ENCODE data around the gene DCHS1. TPM values are rescaled to one million over a fixed set of nuclear protein-coding genes. Genes with fewer than 3 reads are reported as not detected.
A peak's percentile ranks its signal among the peaks of the same experiment; 100 is the strongest.

DCHS1 gene
- total RNA-seq, 1 experiment from 2014 or later = 14.2 TPM

DNA sequence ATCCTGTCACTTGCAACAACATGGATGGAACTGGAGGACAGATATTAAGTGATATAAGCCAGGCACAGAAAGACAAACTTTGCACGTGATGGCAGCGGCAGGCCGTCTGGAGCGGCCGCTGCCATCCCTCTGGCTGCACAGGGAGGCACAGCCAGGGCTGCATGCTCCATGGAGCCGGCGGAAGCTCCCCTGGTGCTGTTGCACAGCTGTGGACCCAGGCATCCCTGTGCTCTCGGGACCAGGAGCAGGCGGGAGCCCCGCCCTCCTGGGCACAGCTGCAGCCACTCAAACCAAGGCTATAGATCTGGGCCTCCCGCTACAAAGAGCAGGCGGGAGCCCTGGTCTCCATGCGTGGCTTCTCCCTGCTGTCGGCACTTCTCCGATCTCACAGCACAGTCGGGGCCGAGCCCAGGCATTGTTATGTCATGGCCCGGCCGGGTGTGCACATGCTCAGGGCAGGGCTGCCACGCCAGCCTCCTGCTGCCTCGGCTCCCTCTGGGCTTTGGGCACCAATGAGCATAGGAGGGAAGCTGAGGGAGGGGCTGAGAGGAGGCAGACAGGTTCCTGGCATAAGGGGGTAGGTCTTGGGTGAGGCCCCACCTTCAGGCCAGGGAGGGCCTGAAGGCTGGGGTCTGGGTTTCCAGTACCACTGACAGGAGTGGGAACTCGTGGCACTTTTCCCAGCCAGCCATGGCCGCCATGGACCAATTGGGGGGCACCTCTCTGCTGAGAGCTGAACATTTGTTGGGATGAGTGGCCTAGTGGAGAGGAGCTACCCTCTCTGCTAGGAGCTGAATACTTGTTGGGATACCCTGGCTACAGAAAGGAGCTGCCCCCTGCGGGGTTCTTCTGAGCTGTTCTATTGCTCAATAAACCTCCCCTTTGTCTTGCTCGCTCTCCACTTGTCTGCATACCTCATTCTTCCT lies 68.9 kb downstream of the DCHS1 start:
- Mint-ChIP-seq H3K36me3 (peaks cover 3% of the 10 kb centered on the region), H3K4me1 (no peaks in the 10 kb centered on the region), H3K4me3 (no peak overlapping the region; the same call in 1 of the 2 replicates), H3K27ac (no peak overlapping the region), H3K9me3 (peaks cover 34% of the 10 kb centered on the region), H3K27me3 (ENCODE audit: low read depth) (no peaks in the 10 kb centered on the region)
- ATAC-seq = peak; percentile 84
- no peak for DNase-seq (ENCODE audit: low spot score)
- POLR2A ChIA-PET = interaction anchor here (1.1 kb wide), 1 partner anchor 105 kb away, joined by 3 read pairs; the partner anchor contains the start of genes ARFIP2 and TIMM10B
- CTCF ChIA-PET = interaction anchor here (0.9 to 1.8 kb wide), 5 partner anchors 16 to 208 kb away, joined by 3 to 12 read pairs (median 6); partner anchors contain the start of gene TAF10
- TF ChIP-seq ZNF416 (CRISPR knock-in tag; IDR thresholded peaks at IDR 0.05) = no peak

DNA sequence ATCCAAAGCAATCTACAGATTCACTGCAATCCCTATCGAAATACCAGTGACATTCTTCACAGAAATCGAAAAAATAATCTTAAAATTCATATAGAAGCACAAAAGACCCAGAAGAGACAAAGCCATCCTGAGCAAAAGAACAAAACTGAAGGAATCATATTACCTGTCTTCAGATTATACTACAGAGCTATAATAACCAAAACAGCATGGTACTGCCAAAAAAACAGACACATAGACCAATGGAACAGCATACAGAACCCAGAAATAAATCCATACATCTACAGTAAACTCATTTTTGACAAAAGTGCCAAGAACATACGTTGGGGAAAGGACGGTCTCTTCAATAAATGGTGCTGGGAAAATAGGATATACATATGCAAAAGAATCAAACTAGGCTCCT lies 71.1 kb downstream of the DCHS1 start:
- Mint-ChIP-seq H3K4me3 (no peak overlapping the region), H3K9me3 (peaks cover 34% of the 10 kb centered on the region), H3K27me3 (ENCODE audit: low read depth) (no peaks in the 10 kb centered on the region), H3K4me1 (no peaks in the 10 kb centered on the region), H3K36me3 (peaks cover 3% of the 10 kb centered on the region), H3K27ac (no peak overlapping the region)
- TF ChIP-seq EMX1 (CRISPR knock-in tag; IDR thresholded peaks at IDR 0.05) (no peak), E2F1 (CRISPR knock-in tag; IDR thresholded peaks at IDR 0.05) (no peak), ZMAT4 (CRISPR knock-in tag; IDR thresholded peaks at IDR 0.05) (no peak), NR3C1 (CRISPR knock-in tag; conservative IDR thresholded peaks at IDR 0.05; ENCODE audit: low read depth) (no peak), AR (CRISPR knock-in tag; IDR thresholded peaks at IDR 0.05) (no peak), CBFB (CRISPR knock-in tag; IDR thresholded peaks at IDR 0.05; ENCODE audit: low read depth) (no peak), ATF3 (CRISPR knock-in tag; conservative IDR thresholded peaks at IDR 0.05) (no peak), ZNF396 (CRISPR knock-in tag; IDR thresholded peaks at IDR 0.05; ENCODE audit: borderline replicate concordance) (no peak), IRF2 (CRISPR knock-in tag; IDR thresholded peaks at IDR 0.05; ENCODE audit: borderline replicate concordance, low read depth) (no peak), ZNF138 (CRISPR knock-in tag; conservative IDR thresholded peaks at IDR 0.05) (no peak), SMAD3 (CRISPR knock-in tag; IDR thresholded peaks at IDR 0.05; ENCODE audit: borderline replicate concordance) (no peak), GRHL2 (CRISPR knock-in tag; IDR thresholded peaks at IDR 0.05; ENCODE audit: insufficient replicate concordance, severe bottlenecking) (no peak), ESRRA (CRISPR knock-in tag; IDR thresholded peaks at IDR 0.05; ENCODE audit: borderline replicate concordance) (no peak)
- TF ChIP-seq, protein P1, sequence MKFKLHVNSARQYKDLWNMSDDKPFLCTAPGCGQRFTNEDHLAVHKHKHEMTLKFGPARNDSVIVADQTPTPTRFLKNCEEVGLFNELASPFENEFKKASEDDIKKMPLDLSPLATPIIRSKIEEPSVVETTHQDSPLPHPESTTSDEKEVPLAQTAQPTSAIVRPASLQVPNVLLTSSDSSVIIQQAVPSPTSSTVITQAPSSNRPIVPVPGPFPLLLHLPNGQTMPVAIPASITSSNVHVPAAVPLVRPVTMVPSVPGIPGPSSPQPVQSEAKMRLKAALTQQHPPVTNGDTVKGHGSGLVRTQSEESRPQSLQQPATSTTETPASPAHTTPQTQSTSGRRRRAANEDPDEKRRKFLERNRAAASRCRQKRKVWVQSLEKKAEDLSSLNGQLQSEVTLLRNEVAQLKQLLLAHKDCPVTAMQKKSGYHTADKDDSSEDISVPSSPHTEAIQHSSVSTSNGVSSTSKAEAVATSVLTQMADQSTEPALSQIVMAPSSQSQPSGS (CRISPR knock-in tag; IDR thresholded peaks at IDR 0.05; ENCODE audit: borderline replicate concordance, low read depth) = no peak
- no peak for DNase-seq (ENCODE audit: low spot score)
- no peak for ATAC-seq
- ChIA-PET POLR2A (no interaction called here), CTCF (no interaction called here)
